ENCODE measurements around the gene PBXIP1. TPM values are rescaled to one million over a fixed set of nuclear protein-coding genes. Genes with fewer than 3 reads are reported as not detected.

PBXIP1 gene
- total RNA-seq, 1 donor from 2014 or later, result 49.6 TPM

GRCh38 chr1:154951901-154952657, 3.8 kb downstream of the PBXIP1 start:
- TF ChIP-seq CTCF (conservative IDR thresholded peaks at IDR 0.05; ENCODE audit: low read depth, low read length), result no peak
- DNase-seq (ENCODE audit: low read depth), result no peak
- H3K4me3 ChIP-seq (ENCODE audit: low read depth, low read length), result no peak overlapping the region

DNA sequence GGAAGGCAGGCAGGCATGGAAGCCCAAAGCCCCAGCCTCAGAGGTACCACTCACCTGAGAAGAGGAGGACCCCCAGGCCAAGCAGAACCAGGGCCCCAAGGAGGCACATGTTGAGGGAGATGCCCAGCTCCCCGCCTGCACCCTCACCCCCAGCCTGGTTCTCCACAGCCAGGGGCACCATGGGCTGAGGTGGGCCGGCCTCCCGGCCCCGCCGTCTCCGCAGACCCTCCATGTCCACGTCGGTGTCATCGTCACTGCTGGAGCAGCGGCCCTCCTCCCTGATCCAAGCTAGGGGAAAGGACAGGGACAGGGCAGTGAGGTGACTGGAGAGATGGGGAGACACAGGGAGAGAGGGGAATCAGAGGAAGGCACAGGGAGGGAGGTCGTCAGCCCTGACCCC, 7.8 kb downstream of the PBXIP1 start:
- no peak for TF ChIP-seq CTCF (conservative IDR thresholded peaks at IDR 0.05; ENCODE audit: low read depth, low read length)
- DNase-seq (ENCODE audit: low read depth), result no peak
- no peak overlapping the region for H3K4me3 ChIP-seq (ENCODE audit: low read depth, low read length)

- no peak for TF ChIP-seq CTCF (conservative IDR thresholded peaks at IDR 0.05; ENCODE audit: low read depth, low read length)
- H3K4me3 ChIP-seq (ENCODE audit: low read depth, low read length), result no peak overlapping the region
- DNase-seq (ENCODE audit: low read depth), result no peak
Observed at GRCh38 chr1:154945962-154946850, 9.7 kb downstream of the PBXIP1 start.

- no peak overlapping the region for H3K4me3 ChIP-seq (ENCODE audit: low read depth, low read length)
- TF ChIP-seq CTCF (conservative IDR thresholded peaks at IDR 0.05; ENCODE audit: low read depth, low read length), result no peak
- DNase-seq (ENCODE audit: low read depth), result no peak
Observed at GRCh38 chr1:154945160-154945961, 10.5 kb downstream of the PBXIP1 start.

GRCh38 chr1:154944401-154945159, 11.3 kb downstream of the PBXIP1 start:
- DNase-seq (ENCODE audit: low read depth), result no peak
- H3K4me3 ChIP-seq (ENCODE audit: low read depth, low read length), result no peak overlapping the region
- no peak for TF ChIP-seq CTCF (conservative IDR thresholded peaks at IDR 0.05; ENCODE audit: low read depth, low read length)
